NOMO-1 treated with dmso at 0.1 percent for 144 hours (cell line): ENCODE measurements around the gene PTPRM.
"Not testable (repeated sequence)": the region's sequence is repeated elsewhere in the genome, so short reads cannot be mapped to it uniquely, and the experiment has no call there.

Experiments used
- DNase-seq: peaks from one replicate; lab custom pipeline; 2025; ENCODE audit not compliant: unreplicated experiment; lab: John Stamatoyannopoulos, UW

Gene PTPRM

DNA sequence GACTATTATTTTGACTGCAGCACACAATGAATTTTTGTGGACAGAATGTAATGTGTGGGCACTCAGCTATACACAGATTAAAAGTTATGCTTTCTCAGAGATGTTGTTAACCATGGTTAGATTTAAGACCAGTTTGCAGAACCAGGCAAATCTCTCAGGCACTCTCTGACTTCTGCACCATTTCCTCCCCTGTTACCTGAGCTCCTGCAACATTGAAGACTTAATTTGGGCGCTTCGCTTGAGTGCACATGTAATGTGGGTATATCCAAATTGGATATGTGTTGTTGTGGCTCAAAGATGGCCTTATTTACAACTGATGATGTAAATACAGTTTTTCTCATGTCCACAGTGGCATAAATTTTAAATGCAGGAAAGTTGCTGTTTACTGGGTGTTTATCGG is 469.4 kb downstream of the PTPRM start:
- DNase-seq: no peak

DNA sequence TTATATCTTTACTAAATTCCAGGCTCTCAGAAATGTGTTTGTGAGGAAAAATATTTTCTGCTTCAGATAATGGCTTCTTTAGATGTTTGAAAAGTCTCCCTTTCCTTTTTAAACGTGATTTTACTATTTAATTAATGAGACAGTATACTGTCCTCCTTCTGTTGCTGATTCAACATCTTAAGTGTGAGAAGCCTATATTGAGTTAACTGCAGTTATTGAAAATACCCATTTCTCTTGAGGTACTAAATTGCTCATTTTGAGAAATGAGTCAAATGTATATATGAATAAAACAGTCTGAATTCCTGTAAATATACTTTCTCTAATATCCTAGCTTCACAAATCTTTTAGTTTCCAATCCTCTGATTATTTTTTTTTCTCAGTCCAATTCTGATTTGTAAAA is 470.2 kb downstream of the PTPRM start:
- DNase-seq: no peak

DNA sequence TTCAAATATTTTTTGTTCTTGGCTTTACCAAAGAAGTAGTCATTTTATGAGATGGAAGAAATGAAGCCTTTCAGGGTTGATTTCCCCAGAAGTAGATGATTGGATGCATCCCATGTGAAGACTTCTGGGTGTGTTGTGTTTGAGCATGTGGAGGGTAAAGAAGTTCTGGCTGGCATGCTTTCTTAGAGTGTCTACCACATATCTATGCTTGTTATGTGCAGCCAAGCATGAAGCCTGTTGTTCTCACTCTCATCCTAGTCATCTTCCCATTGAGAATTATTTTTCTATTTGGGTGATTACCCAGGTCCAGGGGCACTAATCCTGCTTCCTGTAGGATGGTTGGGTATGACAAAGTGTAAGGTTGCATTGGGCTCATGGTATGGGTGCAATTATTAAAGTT is 472.9 kb downstream of the PTPRM start:
- no peak for DNase-seq

DNA sequence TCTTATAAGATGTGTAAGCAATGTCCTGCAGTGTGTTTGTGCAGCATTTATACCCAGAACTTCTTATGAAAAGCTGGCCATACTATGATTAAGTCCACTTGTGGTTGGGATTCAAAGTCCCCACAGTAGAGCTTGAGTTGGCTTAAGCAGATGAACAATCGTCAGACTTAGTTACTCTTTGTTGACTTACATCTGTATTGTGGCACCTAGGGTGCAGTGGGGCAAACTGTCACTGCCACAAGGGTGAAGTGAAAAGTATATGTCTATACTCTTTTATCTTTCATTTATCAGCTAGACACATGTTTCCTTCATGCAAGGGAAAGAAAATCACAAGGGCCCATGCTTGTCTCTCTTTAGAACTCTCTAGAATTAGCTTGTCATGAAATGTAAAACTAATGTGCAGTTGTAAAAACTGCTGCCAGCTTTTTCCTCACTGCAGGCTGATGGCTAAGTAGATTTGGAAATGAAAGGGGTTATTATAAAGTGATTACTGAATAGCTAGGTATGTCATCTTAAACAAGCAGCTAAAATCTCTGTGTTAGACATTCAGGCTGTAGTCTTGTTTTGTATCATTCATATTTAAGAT is 474.5 kb downstream of the PTPRM start:
- DNase-seq: no peak

DNA sequence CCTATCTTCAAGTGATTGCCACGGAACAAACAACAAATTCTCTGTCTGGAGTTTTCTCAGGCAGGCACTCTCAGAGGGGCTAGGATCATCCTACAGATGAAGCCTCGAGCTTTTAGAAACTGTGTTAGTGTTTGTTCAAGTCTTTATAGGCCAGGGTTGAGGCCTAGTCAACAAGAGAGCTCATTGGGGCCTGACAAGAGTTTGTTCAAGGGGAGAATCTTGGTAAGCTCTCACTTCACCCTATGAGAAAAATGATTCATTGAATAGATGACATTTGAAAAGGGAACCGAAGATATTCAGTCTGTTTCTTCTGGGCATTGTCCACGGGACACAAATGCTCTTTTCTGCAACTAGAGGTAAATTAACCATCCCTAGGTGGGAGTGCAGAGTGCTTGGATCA is 476.9 kb downstream of the PTPRM start:
- DNase-seq: no peak

- no peak for DNase-seq
These were observed 478.2 kb downstream of the PTPRM start for GRCh38 chr18:8045160-8045883.

DNA sequence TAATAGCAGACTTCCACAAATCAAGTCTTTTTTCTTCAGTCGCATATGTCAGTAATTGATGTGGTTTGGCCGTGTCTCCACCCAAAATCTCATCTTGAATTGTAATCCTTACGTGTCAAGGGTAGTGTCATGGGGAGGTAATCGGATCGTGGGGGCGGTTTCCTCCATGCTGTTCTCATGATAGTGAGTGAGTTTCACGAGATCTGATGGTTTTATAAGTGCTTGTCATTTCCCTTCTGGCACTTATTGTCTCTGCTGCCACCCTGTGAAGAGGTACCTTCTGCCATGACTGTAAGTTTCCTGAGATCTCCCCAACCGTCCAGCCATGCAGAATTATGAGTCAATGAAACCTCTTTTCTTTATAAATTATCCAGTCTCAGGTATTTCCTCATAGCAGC is 478.8 kb downstream of the PTPRM start:
- DNase-seq: no peak

GRCh38 chr18:8046441-8046840 is 479.3 kb downstream of the PTPRM start:
- DNase-seq: no peak

GRCh38 chr18:8049147-8049546 is 482.0 kb downstream of the PTPRM start:
- no peak for DNase-seq

GRCh38 chr18:8050616-8051329 is 483.7 kb downstream of the PTPRM start:
- no peak for DNase-seq

DNA sequence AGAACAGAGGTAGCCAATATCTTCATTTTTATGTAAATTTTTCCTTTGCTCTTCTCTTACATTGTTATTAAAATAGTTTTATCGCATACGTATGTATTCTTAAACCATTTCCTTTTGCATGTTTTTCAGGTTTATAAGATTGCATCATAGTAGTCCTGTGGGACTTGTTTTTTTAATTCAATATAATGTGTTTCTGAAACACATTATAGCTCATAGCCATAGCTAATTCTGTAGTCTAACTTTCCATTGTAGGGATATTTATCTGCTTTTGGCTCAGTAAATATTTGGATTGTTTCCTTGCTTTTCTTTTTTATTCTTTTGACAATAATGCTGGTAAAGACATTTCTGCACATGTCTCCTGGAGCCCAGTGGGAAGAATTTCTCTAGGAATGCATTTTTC is 484.3 kb downstream of the PTPRM start:
- no peak for DNase-seq

GRCh38 chr18:8052237-8052701 is 485.2 kb downstream of the PTPRM start:
- no peak for DNase-seq

- no peak for DNase-seq
These were observed 489.6 kb downstream of the PTPRM start for GRCh38 chr18:8056723-8057122.

- not testable (repeated sequence) for DNase-seq
These were observed 496.0 kb downstream of the PTPRM start for GRCh38 chr18:8063152-8063551.

DNA sequence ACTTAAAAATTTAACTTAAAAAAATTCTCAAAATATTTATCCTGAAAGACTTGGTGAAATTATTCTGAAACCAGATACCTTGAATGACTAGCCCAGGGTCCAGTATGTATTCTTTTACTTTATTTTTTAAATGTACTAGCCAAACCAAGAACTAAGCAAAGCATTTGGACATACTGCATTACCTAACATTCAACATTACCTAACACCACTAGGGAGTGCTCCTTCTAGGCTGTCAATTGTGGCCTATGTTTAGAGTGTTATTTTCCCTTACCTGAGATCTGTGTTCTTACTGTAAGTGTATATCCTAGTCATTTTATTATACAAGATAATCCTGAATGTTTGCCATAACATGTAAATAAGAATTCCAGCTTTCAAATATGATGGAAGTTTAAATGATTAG is 496.6 kb downstream of the PTPRM start:
- DNase-seq: no peak

DNA sequence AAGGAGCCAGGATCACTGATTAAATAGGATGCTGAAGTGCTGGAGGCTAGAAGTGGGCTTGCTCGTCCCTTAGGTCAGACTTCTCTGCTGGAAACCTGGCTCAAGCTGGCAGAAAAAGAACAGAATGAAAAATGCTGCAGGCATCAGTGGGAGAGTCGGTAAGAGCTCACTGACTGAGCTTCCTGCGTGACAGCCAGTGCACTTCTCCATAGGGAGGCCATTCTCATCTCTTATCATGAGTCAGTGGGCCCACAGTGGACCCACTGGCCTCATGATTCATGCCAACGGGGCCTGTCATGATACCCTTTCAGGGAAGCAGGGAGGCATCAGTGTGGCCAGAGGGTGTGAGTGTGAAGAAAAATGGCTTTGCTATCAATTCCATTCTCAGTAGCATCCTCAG is 498.2 kb downstream of the PTPRM start:
- no peak for DNase-seq

- DNase-seq: no peak
These were observed 498.7 kb downstream of the PTPRM start for GRCh38 chr18:8065773-8066172.

- DNase-seq: no peak
These were observed 502.6 kb downstream of the PTPRM start for GRCh38 chr18:8069708-8070107.

- DNase-seq: no peak
These were observed 506.1 kb downstream of the PTPRM start for GRCh38 chr18:8073167-8073566.

- no peak for DNase-seq
These were observed 513.0 kb downstream of the PTPRM start for GRCh38 chr18:8080092-8080491.

- no peak for DNase-seq
These were observed 514.2 kb downstream of the PTPRM start for GRCh38 chr18:8081267-8081666.

GRCh38 chr18:8081872-8082553 is 514.9 kb downstream of the PTPRM start:
- DNase-seq: no peak
